Measurements from ENCODE around the gene C11orf21. TPM values are rescaled to one million over a fixed set of nuclear protein-coding genes. Genes with fewer than 3 reads are reported as not detected.

C11orf21 gene
- total and polyA plus RNA-seq, 2 of the 8 experiments (the other 6 are each of a cell fraction or from before 2014, with no cell fraction given) = not detected

GRCh38 chr11:2302306-2302895 lies 683 bp upstream of the C11orf21 start (continued):
- TF ChIP-seq, protein P1, sequence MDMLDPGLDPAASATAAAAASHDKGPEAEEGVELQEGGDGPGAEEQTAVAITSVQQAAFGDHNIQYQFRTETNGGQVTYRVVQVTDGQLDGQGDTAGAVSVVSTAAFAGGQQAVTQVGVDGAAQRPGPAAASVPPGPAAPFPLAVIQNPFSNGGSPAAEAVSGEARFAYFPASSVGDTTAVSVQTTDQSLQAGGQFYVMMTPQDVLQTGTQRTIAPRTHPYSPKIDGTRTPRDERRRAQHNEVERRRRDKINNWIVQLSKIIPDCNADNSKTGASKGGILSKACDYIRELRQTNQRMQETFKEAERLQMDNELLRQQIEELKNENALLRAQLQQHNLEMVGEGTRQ (IDR thresholded peaks at IDR 0.05; ENCODE audit: low read length) = no peak
- TF ChIP-seq TBP (IDR thresholded peaks at IDR 0.05; ENCODE audit: low read depth, low read length) = no peak
- TF ChIP-seq JUN (IDR thresholded peaks at IDR 0.05; ENCODE audit: low read depth, low read length) = no peak
- TF ChIP-seq EZH2 (IDR thresholded peaks at IDR 0.05; ENCODE audit: low read depth, low read length, severe bottlenecking) = no peak
- TF ChIP-seq KDM5A (IDR thresholded peaks at IDR 0.05; ENCODE audit: low read length) = no peak
- no peak for TF ChIP-seq NRF1 (IDR thresholded peaks at IDR 0.05; ENCODE audit: low read depth, low read length)
- TF ChIP-seq SIX5 (IDR thresholded peaks at IDR 0.05; ENCODE audit: low read depth, low read length) = no peak

Data from H1 (cell line).